ENCODE results near the gene HS3ST4. TPM values are rescaled to one million over a fixed set of nuclear protein-coding genes. Genes with fewer than 3 reads are reported as not detected.
"Not testable (repeated sequence)": the region's sequence is repeated elsewhere in the genome, so short reads cannot be mapped to it uniquely, and the experiment has no call there.

Gene HS3ST4
- total and polyA plus RNA-seq, 2 donors from 2014 or later, result not detected

- no peak overlapping the region for H3K9ac ChIP-seq (ENCODE audit: low read length in 3 of 3)
- H3K9me3 ChIP-seq (ENCODE audit: control insufficient read depth in 2 of 3, insufficient read depth in 1 of 3, low read length in 3 of 3), result no peaks in the 10 kb centered on the region
- no peak for TF ChIP-seq CTCF (IDR thresholded peaks at IDR 0.05; ENCODE audit: borderline replicate concordance, extremely low read depth, insufficient read depth)
- H3K27ac ChIP-seq (ENCODE audit: low read depth in 2 of 2, low read length in 2 of 2), result no peak overlapping the region
- H3K4me3 ChIP-seq (ENCODE audit: low read length in 3 of 3), result no peak overlapping the region
- no peaks in the 10 kb centered on the region for H3K36me3 ChIP-seq (ENCODE audit: control insufficient read depth in 2 of 3, insufficient read depth in 3 of 3, low read length in 3 of 3)
- DNase-seq (no peak), FAIRE-seq (no peak)
- intact Hi-C loops (cut with DNase I), result no loop called here
- H3K4me1 ChIP-seq (ENCODE audit: control insufficient read depth in 2 of 3, insufficient read depth in 2 of 3, low read depth in 1 of 3, low read length in 3 of 3), result no peaks in the 10 kb centered on the region
- no peaks in the 10 kb centered on the region for H3K27me3 ChIP-seq (ENCODE audit: control insufficient read depth, insufficient read depth, low read length)
Measured at GRCh38 chr16:25771216-25771615, 79.5 kb downstream of the HS3ST4 start.

- Histone ChIP-seq H3K4me1 (ENCODE audit: control insufficient read depth in 2 of 3, insufficient read depth in 2 of 3, low read depth in 1 of 3, low read length in 3 of 3) (no peaks in the 10 kb centered on the region), H3K4me3 (ENCODE audit: low read length in 3 of 3) (no peak overlapping the region), H3K9me3 (ENCODE audit: control insufficient read depth in 2 of 3, insufficient read depth in 1 of 3, low read length in 3 of 3) (no peaks in the 10 kb centered on the region), H3K36me3 (ENCODE audit: control insufficient read depth in 2 of 3, insufficient read depth in 3 of 3, low read length in 3 of 3) (no peaks in the 10 kb centered on the region), H3K27ac (ENCODE audit: low read depth in 2 of 2, low read length in 2 of 2) (no peak overlapping the region), H3K27me3 (ENCODE audit: control insufficient read depth, insufficient read depth, low read length) (no peaks in the 10 kb centered on the region), H3K9ac (ENCODE audit: low read length in 3 of 3) (no peak overlapping the region)
- FAIRE-seq (no peak), DNase-seq (no peak)
- intact Hi-C loops (cut with DNase I), result no loop called here
- no peak for TF ChIP-seq CTCF (IDR thresholded peaks at IDR 0.05; ENCODE audit: borderline replicate concordance, extremely low read depth, insufficient read depth)
Measured at GRCh38 chr16:25771812-25772568, 80.2 kb downstream of the HS3ST4 start.

GRCh38 chr16:25776214-25776613 lies 84.5 kb downstream of the HS3ST4 start:
- intact Hi-C loops (cut with DNase I); FAIRE-seq: not testable (repeated sequence)

GRCh38 chr16:25783226-25783625 lies 91.5 kb downstream of the HS3ST4 start:
- H3K4me1 ChIP-seq (ENCODE audit: control insufficient read depth in 2 of 3, insufficient read depth in 2 of 3, low read depth in 1 of 3, low read length in 3 of 3), result no peaks in the 10 kb centered on the region
- H3K4me3 ChIP-seq (ENCODE audit: low read length in 3 of 3), result no peak overlapping the region
- H3K9me3 ChIP-seq (ENCODE audit: control insufficient read depth in 2 of 3, insufficient read depth in 1 of 3, low read length in 3 of 3), result no peaks in the 10 kb centered on the region
- no peak for TF ChIP-seq CTCF (IDR thresholded peaks at IDR 0.05; ENCODE audit: borderline replicate concordance, extremely low read depth, insufficient read depth)
- FAIRE-seq (no peak), DNase-seq (no peak)
- no peak overlapping the region for H3K9ac ChIP-seq (ENCODE audit: low read length in 3 of 3)
- no peaks in the 10 kb centered on the region for H3K36me3 ChIP-seq (ENCODE audit: control insufficient read depth in 2 of 3, insufficient read depth in 3 of 3, low read length in 3 of 3)
- no peak overlapping the region for H3K27ac ChIP-seq (ENCODE audit: low read depth in 2 of 2, low read length in 2 of 2)
- no peaks in the 10 kb centered on the region for H3K27me3 ChIP-seq (ENCODE audit: control insufficient read depth, insufficient read depth, low read length)
- intact Hi-C loops (cut with DNase I), result no loop called here

More at GRCh38 chr16:25776214-25776613, 84.5 kb downstream of the HS3ST4 start:
- H3K36me3 ChIP-seq (ENCODE audit: control insufficient read depth in 2 of 3, insufficient read depth in 3 of 3, low read length in 3 of 3); DNase-seq; H3K4me3 ChIP-seq (ENCODE audit: low read length in 3 of 3); H3K27ac ChIP-seq (ENCODE audit: low read depth in 2 of 2, low read length in 2 of 2); H3K27me3 ChIP-seq (ENCODE audit: control insufficient read depth, insufficient read depth, low read length); H3K9ac ChIP-seq (ENCODE audit: low read length in 3 of 3); H3K9me3 ChIP-seq (ENCODE audit: control insufficient read depth in 2 of 3, insufficient read depth in 1 of 3, low read length in 3 of 3); H3K4me1 ChIP-seq (ENCODE audit: control insufficient read depth in 2 of 3, insufficient read depth in 2 of 3, low read depth in 1 of 3, low read length in 3 of 3): not testable (repeated sequence)
